ENCODE results near the gene FAM3B. TPM values are rescaled to one million over a fixed set of nuclear protein-coding genes. Genes with fewer than 3 reads are reported as not detected.

FAM3B gene
- total RNA-seq, 1 experiment from 2014 or later: 0.31 TPM

- Histone ChIP-seq H3K4me3 (ENCODE audit: insufficient read depth, low read depth, low read length) (no peak overlapping the region), H3K27me3 (ENCODE audit: control insufficient read depth, insufficient read depth, low read length) (no peaks in the 10 kb centered on the region), H3K36me3 (replicated peaks; ENCODE audit: control insufficient read depth, insufficient read depth, low read length) (no peaks in the 10 kb centered on the region)
- no peak for DNase-seq
Measured at GRCh38 chr21:41403331-41403730, 86.7 kb downstream of the FAM3B start.

- no peak overlapping the region for H3K4me3 ChIP-seq (ENCODE audit: insufficient read depth, low read depth, low read length)
- H3K27me3 ChIP-seq (ENCODE audit: control insufficient read depth, insufficient read depth, low read length): no peaks in the 10 kb centered on the region
- DNase-seq: no peak
- H3K36me3 ChIP-seq (replicated peaks; ENCODE audit: control insufficient read depth, insufficient read depth, low read length): no peaks in the 10 kb centered on the region
Measured at GRCh38 chr21:41403966-41404365, 87.4 kb downstream of the FAM3B start.

GRCh38 chr21:41405321-41405720, 88.7 kb downstream of the FAM3B start:
- Histone ChIP-seq H3K27me3 (ENCODE audit: control insufficient read depth, insufficient read depth, low read length) (no peaks in the 10 kb centered on the region), H3K4me3 (ENCODE audit: insufficient read depth, low read depth, low read length) (no peak overlapping the region), H3K36me3 (replicated peaks; ENCODE audit: control insufficient read depth, insufficient read depth, low read length) (no peaks in the 10 kb centered on the region)
- no peak for DNase-seq

GRCh38 chr21:41406340-41406739, 89.7 kb downstream of the FAM3B start:
- Histone ChIP-seq H3K4me3 (ENCODE audit: insufficient read depth, low read depth, low read length) (no peak overlapping the region), H3K27me3 (ENCODE audit: control insufficient read depth, insufficient read depth, low read length) (no peaks in the 10 kb centered on the region), H3K36me3 (replicated peaks; ENCODE audit: control insufficient read depth, insufficient read depth, low read length) (no peaks in the 10 kb centered on the region)
- no peak for DNase-seq

Other genes with a start within 250 kb of the FAM3B start
- gene BACE2, start 148.6 kb upstream of the FAM3B start, total RNA-seq (2014; rRNA removed; shearing (Covaris generic)): 13.4 and 14.2 TPM in 2 replicates
- gene MX2, start 45.2 kb downstream of the FAM3B start, total RNA-seq (2014; rRNA removed; shearing (Covaris generic)): 0.45 and 2.1 TPM in 2 replicates
- gene MX1, start 109.4 kb downstream of the FAM3B start, total RNA-seq (2014; rRNA removed; shearing (Covaris generic)): 1.6 and 3.9 TPM in 2 replicates
- 2.6 and 3.0 TPM in 2 replicates for gene TMPRSS2, start 191.4 kb downstream of the FAM3B start, total RNA-seq (2014; rRNA removed; shearing (Covaris generic))

All from H7 (cell line).